GM18511 (cell line): ENCODE measurements around the gene OGT.
"Not testable (repeated sequence)": the region's sequence is repeated elsewhere in the genome, so short reads cannot be mapped to it uniquely, and the experiment has no call there.

ENCODE experiments used
- ATAC-seq: cut with Tn5 transposase; IDR thresholded peaks from one replicate; pipeline ENCODE4 v1.9.1; 2021; ENCODE audit warnings: mild to moderate bottlenecking, moderate library complexity; ENCODE audit not compliant: unreplicated experiment

Gene OGT

GRCh38 chrX:71537743-71538142, 4.8 kb downstream of the OGT start:
- no peak for ATAC-seq

- ATAC-seq, result peak; percentile 31
These were observed 7.9 kb downstream of the OGT start for GRCh38 chrX:71540801-71541200.

- peak; percentile 83 for ATAC-seq
These were observed 8.5 kb downstream of the OGT start for GRCh38 chrX:71541210-71542022.

GRCh38 chrX:71542411-71542810, 9.5 kb downstream of the OGT start:
- ATAC-seq, result no peak

GRCh38 chrX:71542825-71543224, 9.9 kb downstream of the OGT start:
- no peak for ATAC-seq

- ATAC-seq, result no peak
These were observed 10.4 kb downstream of the OGT start for GRCh38 chrX:71543316-71543715.

GRCh38 chrX:71545364-71545763, 12.5 kb downstream of the OGT start:
- no peak for ATAC-seq

- ATAC-seq, result no peak
These were observed 14.0 kb downstream of the OGT start for GRCh38 chrX:71546879-71547278.

GRCh38 chrX:71547339-71547738, 14.4 kb downstream of the OGT start:
- ATAC-seq, result no peak

- no peak for ATAC-seq
These were observed 17.1 kb downstream of the OGT start for GRCh38 chrX:71549986-71550385.

- ATAC-seq, result no peak
These were observed 17.7 kb downstream of the OGT start for GRCh38 chrX:71550578-71550977.

GRCh38 chrX:71556036-71556435, 23.1 kb downstream of the OGT start:
- no peak for ATAC-seq

GRCh38 chrX:71558920-71559319, 26.0 kb downstream of the OGT start:
- ATAC-seq, result no peak

- ATAC-seq, result not testable (repeated sequence)
These were observed 26.9 kb downstream of the OGT start for GRCh38 chrX:71559773-71560172.

- no peak for ATAC-seq
These were observed 31.0 kb downstream of the OGT start for GRCh38 chrX:71563921-71564320.

- no peak for ATAC-seq
These were observed 32.7 kb downstream of the OGT start for GRCh38 chrX:71565474-71566041.

GRCh38 chrX:71571390-71571789, 38.5 kb downstream of the OGT start:
- ATAC-seq, result not testable (repeated sequence)

- no peak for ATAC-seq
These were observed 40.7 kb downstream of the OGT start for GRCh38 chrX:71573590-71573989.

GRCh38 chrX:71577682-71578081, 44.8 kb downstream of the OGT start:
- no peak for ATAC-seq

- no peak for ATAC-seq
These were observed 45.6 kb downstream of the OGT start, which contains the start of gene GCNA for GRCh38 chrX:71578253-71579135. Gene GCNA, plus strand, starts transcription at chrX:71578437. Its CDS starts 2,385 bp downstream, at chrX:71580822.
